GM12801 (cell line): Measurements from ENCODE around the gene NID2.

Experiments
- TF ChIP-seq, protein P1 (sequence below): IDR thresholded peaks from one replicate; pipeline ENCODE4 v1.5.1; 2011; ENCODE audit warnings: control low read depth; ENCODE audit not compliant: insufficient read length; ENCODE audit errors: extremely low read depth

Gene NID2

GRCh38 chr14:52046376-52046917 is 22.4 kb downstream of the NID2 start:
- TF ChIP-seq, protein P1, sequence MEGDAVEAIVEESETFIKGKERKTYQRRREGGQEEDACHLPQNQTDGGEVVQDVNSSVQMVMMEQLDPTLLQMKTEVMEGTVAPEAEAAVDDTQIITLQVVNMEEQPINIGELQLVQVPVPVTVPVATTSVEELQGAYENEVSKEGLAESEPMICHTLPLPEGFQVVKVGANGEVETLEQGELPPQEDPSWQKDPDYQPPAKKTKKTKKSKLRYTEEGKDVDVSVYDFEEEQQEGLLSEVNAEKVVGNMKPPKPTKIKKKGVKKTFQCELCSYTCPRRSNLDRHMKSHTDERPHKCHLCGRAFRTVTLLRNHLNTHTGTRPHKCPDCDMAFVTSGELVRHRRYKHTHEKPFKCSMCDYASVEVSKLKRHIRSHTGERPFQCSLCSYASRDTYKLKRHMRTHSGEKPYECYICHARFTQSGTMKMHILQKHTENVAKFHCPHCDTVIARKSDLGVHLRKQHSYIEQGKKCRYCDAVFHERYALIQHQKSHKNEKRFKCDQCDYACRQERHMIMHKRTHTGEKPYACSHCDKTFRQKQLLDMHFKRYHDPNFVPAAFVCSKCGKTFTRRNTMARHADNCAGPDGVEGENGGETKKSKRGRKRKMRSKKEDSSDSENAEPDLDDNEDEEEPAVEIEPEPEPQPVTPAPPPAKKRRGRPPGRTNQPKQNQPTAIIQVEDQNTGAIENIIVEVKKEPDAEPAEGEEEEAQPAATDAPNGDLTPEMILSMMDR = no peak

DNA sequence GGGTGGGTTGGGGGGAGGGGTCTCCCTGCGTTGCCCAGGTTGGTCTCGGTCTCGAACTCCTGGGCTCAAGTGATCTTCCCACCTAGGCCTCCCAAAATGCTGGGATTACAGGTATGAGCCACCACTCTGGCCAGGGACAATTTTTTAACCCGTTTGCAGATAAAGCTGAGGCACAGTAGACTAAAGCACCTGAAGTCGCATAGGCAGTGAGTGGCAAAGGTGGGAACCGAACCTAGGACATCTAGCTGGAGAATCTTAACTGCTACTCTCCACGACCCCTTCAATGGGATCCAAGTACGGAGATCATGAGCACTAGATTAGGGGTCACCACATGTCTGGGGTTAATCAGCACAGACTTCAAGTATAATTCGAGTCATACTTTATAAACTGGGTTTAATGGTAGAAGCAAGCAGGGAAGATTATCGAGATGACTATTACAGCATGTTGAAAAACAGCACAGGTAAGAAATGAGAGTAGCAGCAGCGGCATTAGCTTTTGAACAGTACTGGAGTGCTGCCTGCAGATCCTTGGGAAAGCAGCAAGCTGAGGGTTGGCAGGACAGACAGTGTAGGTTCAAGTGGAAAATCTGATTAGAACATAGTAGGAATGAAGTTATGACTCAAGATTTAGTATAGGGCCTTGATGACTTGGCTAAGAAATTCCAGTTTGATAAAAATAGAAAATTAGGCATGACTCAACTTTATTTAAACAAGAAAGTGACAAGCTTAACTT is 23.9 kb downstream of the NID2 start:
- TF ChIP-seq, protein P1 = no peak

DNA sequence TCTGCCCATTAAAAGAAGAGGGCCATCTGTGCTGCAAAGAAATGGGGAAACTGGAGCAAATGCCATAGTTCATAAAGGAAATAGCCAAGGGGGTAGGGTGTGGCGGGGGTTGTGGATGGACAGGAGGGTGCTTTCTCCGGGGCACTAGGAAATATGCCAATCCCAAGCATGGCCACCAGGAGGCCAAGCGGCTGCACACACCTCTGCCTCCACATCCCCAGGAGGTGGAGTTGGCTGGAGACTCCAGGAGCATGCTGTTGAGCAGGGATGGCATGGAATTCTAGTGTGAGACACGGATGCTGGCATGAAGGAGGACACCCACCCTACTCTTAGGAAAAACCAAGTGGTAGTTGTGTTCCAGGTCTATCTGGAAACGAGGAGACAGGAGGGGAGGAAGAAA is 25.2 kb downstream of the NID2 start:
- TF ChIP-seq, protein P1 = no peak

DNA sequence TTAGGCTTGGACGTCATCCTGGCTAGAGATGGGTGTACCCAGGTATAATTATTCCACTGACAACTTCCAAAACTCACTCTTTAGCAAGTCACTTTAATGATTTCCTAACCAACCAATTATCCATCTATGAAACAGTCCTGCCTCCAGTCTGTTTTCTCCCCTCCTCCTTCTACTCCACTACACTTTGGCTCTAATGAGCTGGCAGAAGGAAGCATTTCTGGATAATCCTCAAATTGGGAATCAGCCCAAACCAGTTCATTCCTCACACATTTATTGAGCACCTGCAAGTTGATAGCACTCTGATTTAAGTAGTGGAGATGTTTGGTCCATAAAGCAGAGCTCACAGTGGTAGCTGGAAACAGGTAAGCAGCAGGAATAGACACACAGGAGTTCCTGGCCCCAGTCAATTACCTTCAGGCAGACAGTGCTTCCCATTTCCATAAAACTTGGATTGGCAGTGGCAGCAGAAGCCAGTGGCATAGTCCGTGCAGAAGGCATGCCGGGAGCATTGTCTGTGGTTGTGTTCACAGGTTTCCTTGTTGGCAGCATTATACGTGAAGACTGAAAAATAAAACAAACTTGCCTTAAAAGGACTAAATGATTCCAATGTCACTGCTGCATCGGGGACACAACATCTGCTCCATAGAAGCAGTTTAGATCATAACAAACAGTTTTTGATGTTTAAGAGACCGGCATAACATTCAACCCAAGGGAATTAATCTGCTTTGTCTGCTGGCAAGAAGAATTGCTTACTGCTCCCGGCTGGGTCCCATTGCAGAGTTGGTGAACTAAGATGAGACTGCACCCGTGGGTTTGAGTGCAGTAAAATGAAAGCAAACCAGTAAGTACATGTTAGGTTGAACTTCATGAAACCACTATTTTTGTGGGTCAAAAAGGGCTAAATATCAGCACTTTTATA is 26.2 kb downstream of the NID2 start:
- TF ChIP-seq, protein P1 = no peak

DNA sequence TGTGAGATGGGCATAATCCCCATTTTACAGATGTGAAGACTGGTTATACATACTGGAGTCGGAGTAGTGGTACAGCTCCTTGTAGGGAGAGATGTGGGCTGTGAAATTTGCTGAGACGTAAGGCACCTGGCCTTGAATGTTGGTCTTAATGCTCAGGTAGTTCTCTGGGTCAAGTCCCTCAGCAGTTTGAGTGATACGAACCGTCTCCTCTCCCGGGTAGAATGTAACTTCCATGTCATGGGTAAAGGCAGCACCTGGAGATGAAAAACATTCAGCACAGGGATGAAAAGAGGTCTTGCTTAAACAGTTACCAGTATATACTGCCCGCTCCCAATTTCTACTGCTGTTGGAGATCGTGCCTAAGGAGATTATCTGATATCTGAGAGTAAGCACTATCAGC is 28.3 kb downstream of the NID2 start:
- TF ChIP-seq, protein P1 = no peak

DNA sequence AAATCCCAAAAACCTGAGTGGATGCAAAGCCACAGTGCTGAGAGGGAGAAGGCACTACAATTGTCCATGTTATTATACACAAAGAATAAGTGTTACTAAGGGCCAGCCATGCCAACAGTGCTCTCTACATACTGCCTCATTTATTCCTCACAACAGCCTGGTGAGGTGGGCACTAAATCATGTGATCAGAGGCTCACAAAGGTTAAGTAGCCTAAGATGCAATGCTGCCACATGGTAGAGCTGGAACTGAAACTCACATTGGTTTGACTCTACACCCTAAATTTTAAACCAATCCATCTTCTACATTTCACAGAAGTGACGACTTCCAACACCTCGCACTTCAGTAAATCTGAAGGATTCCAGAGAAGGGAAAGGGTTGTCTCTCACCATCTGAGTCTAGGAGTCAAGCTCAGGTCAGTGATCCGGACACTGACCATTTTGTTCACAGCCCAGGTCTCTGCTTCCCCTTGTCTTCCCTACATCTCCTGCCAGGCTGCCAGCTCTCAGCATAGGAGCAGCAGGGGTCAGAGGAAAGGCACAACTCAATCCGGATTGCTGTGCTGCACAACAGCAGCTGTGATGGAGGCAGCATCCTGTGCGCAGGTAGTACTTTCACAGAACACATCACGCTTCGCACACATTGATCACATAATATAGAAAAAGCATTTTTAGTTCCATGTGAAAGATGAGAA is 29.6 kb downstream of the NID2 start:
- TF ChIP-seq, protein P1 = no peak
